Measurements from ENCODE around the gene ARHGDIG.
"Not testable (repeated sequence)": the region's sequence is repeated elsewhere in the genome, so short reads cannot be mapped to it uniquely, and the experiment has no call there.

Gene ARHGDIG

GRCh38 chr16:331181-331814 is 50.9 kb downstream of the ARHGDIG start:
- not testable (repeated sequence) for H3K27me3 Mint-ChIP-seq (ENCODE audit: low read depth); DNase-seq (ENCODE audit: low spot score); H3K4me3 Mint-ChIP-seq; H3K36me3 Mint-ChIP-seq (ENCODE audit: low read depth); H3K9me3 Mint-ChIP-seq; H3K27ac Mint-ChIP-seq
- H3K4me1 Mint-ChIP-seq (ENCODE audit: low read depth), result peaks cover 28% of the 10 kb centered on the region

Measured in T-helper 2 cell treated with Interferon-gamma antibody and Interleukin-4, amounts not matched to agents 5 μg/mL and 100 μg/mL, for 36 hours (primary cell).